HepG2 (cell line): ENCODE results near the gene LAMB2. TPM values are rescaled to one million over a fixed set of nuclear protein-coding genes. Genes with fewer than 3 reads are reported as not detected.

ENCODE experiments used
- CENPBD1 ChIP-seq: sonication (generic); formaldehyde crosslinking; IDR thresholded peaks from 2 replicates; pipeline ENCODE4 v1.8.0; 2022; ENCODE audit warnings: missing genetic modification reagents, low read depth, mild to moderate bottlenecking, borderline replicate concordance
- DBP ChIP-seq: sonication (generic); formaldehyde crosslinking; IDR thresholded peaks from 2 replicates; pipeline ENCODE4 v1.4.0; 2020; ENCODE audit warnings: missing genetic modification reagents; ENCODE audit errors: not compliant biosample characterization
- EED ChIP-seq: sonication (generic); formaldehyde crosslinking; IDR thresholded peaks from 2 replicates; pipeline ENCODE4 v1.5.0; 2020; ENCODE audit warnings: mild to moderate bottlenecking, missing genetic modification reagents
- ETV6 ChIP-seq: sonication (generic); formaldehyde crosslinking; conservative IDR thresholded peaks from 2 replicates; pipeline ENCODE4 v1.4.0; 2020; ENCODE audit warnings: missing genetic modification reagents
- GTF2F1 ChIP-seq: fragments of 150-350 bp; IDR thresholded peaks from 2 replicates; pipeline ENCODE4 v1.6.1; 2014; ENCODE audit warnings: low read length
- HOXA3 ChIP-seq: sonication (generic); formaldehyde crosslinking; IDR thresholded peaks from 2 replicates; pipeline ENCODE4 v1.5.0; 2020; ENCODE audit warnings: missing genetic modification reagents
- KDM5B ChIP-seq: sonication (generic); formaldehyde crosslinking; IDR thresholded peaks from 2 replicates; pipeline ENCODE4 v1.4.0; 2020; ENCODE audit warnings: missing genetic modification reagents, mild to moderate bottlenecking, borderline replicate concordance
- MYNN ChIP-seq: sonication (generic); formaldehyde crosslinking; IDR thresholded peaks from 2 replicates; pipeline ENCODE4 v1.4.0; 2020; ENCODE audit warnings: mild to moderate bottlenecking, low read depth, missing genetic modification reagents
- NCOA2 ChIP-seq: sonication (generic); formaldehyde crosslinking; IDR thresholded peaks from 2 replicates; pipeline ENCODE4 v1.8.0; 2022; ENCODE audit warnings: inconsistent platforms
- NCOA5 ChIP-seq: sonication (generic); formaldehyde crosslinking; IDR thresholded peaks from 2 replicates; pipeline ENCODE4 v1.4.0; 2020; ENCODE audit warnings: missing genetic modification reagents
- NFKB2 ChIP-seq: sonication (generic); formaldehyde crosslinking; IDR thresholded peaks from 2 replicates; pipeline ENCODE4 v1.4.0; 2020; ENCODE audit warnings: missing genetic modification reagents, borderline replicate concordance
- NR0B2 ChIP-seq: sonication (generic); formaldehyde crosslinking; IDR thresholded peaks from 2 replicates; pipeline ENCODE4 v1.4.0; 2020; ENCODE audit warnings: mild to moderate bottlenecking, missing genetic modification reagents
- PREB ChIP-seq: sonication (generic); formaldehyde crosslinking; IDR thresholded peaks from 2 replicates; pipeline ENCODE4 v1.4.0; 2020; ENCODE audit warnings: missing genetic modification reagents
- SP5 ChIP-seq: IDR thresholded peaks from 2 replicates; pipeline ENCODE4 v1.6.1; 2016; ENCODE audit warnings: low read depth, borderline replicate concordance
- STAG1 ChIP-seq: sonication (generic); formaldehyde crosslinking; IDR thresholded peaks from 2 replicates; pipeline ENCODE4 v1.4.0; 2020; ENCODE audit warnings: missing genetic modification reagents
- ZBTB34 ChIP-seq: sonication (generic); formaldehyde crosslinking; IDR thresholded peaks from 2 replicates; pipeline ENCODE4 v1.8.0; 2022; ENCODE audit warnings: mild to moderate bottlenecking, missing genetic modification reagents
- ZC3H13 ChIP-seq: sonication (generic); formaldehyde crosslinking; IDR thresholded peaks from 2 replicates; pipeline ENCODE4 v1.8.1; 2023; ENCODE audit warnings: mild to moderate bottlenecking, missing genetic modification reagents, moderate library complexity
- ZNF350 ChIP-seq: sonication (generic); formaldehyde crosslinking; IDR thresholded peaks from 2 replicates; pipeline ENCODE4 v1.4.0; 2020; ENCODE audit warnings: mild to moderate bottlenecking, low read depth, missing genetic modification reagents, borderline replicate concordance
- ZNF619 ChIP-seq: sonication (generic); formaldehyde crosslinking; IDR thresholded peaks from 2 replicates; pipeline ENCODE4 v1.4.0; 2020; ENCODE audit warnings: mild to moderate bottlenecking, missing genetic modification reagents
- ZNF761 ChIP-seq: sonication (generic); formaldehyde crosslinking; conservative IDR thresholded peaks from 2 replicates; pipeline ENCODE4 v1.4.0; 2020; ENCODE audit warnings: mild to moderate bottlenecking, missing genetic modification reagents
- ZNF850 ChIP-seq: sonication (generic); formaldehyde crosslinking; conservative IDR thresholded peaks from 2 replicates; pipeline ENCODE4 v1.9.0; 2021; ENCODE audit warnings: mild to moderate bottlenecking, missing genetic modification reagents
- polyA plus RNA-seq, 8 experiments: library from polyadenylated mRNA; depleted of rRNA in 3 of 8; stranded (reverse) in 7 of 8; unstranded in 1 of 8; fragments of >200 nt; fragmentation: Illumina TruSeq in 4 of 8; extraction: Trizol in 4 of 8; gene quantifications; 2 replicates each; pipeline versions ENCODE4 v1.2.1 to v1.2.3, GENCODE V29; 2011 to 2016; ENCODE audit warnings: low read depth in 4 of 8, missing spikeins in 1 of 8, mixed read lengths in 1 of 8; ENCODE audit not compliant: insufficient read depth in 1 of 8
- total RNA-seq, 5 experiments: library from RNA; depleted of rRNA; stranded (reverse); fragments of >200 nt; fragmentation: Illumina TruSeq; extraction: Trizol; gene quantifications; 2 replicates each; pipeline ENCODE4 v1.2.3, GENCODE V29; 2016; ENCODE audit warnings: low read depth in 1 of 5

The LAMB2 gene
- total and polyA plus RNA-seq, 2 of the 13 experiments (the other 11 are each of a cell fraction or from before 2014, with no cell fraction given) = 208 to 443 TPM

GRCh38 chr3:49120438-49121131 lies 12.3 kb downstream of the LAMB2 start, which contains the start of gene USP19 (continued):
- TF ChIP-seq DBP (CRISPR knock-in tag) = no peak
- no peak for TF ChIP-seq NCOA5 (CRISPR knock-in tag)
- TF ChIP-seq EED (CRISPR knock-in tag) = no peak; the same call in 1 of the 2 replicates
- TF ChIP-seq ZNF350 = no peak
- TF ChIP-seq ZNF761 (CRISPR knock-in tag) = no peak
- peak; percentile 72; the same call in 1 of the 2 replicates for TF ChIP-seq NR0B2
- no peak for TF ChIP-seq ZNF619 (CRISPR knock-in tag)
- no peak for TF ChIP-seq ZNF850 (CRISPR knock-in tag)
- no peak for TF ChIP-seq PREB (CRISPR knock-in tag)
- TF ChIP-seq STAG1 (CRISPR knock-in tag) = no peak
- TF ChIP-seq SP5 (CRISPR knock-in tag) = peak; percentile 75
- TF ChIP-seq MYNN (CRISPR knock-in tag) = no peak
- no peak for TF ChIP-seq GTF2F1
- TF ChIP-seq KDM5B (CRISPR knock-in tag) = peak; percentile 84; the same call in 1 of the 2 replicates
- peak; percentile 87 for TF ChIP-seq HOXA3 (CRISPR knock-in tag)
- peak; percentile 39; the same call in 1 of the 2 replicates for TF ChIP-seq NCOA2 (CRISPR knock-in tag)
- TF ChIP-seq NFKB2 (CRISPR knock-in tag) = peak; percentile 53; the same call in 1 of the 2 replicates
- no peak for TF ChIP-seq ZC3H13
- TF ChIP-seq ZBTB34 = 0 out of 2 replicates have a peak, but pooled peaks have one; percentile 38
- no peak; the same call in 1 of the 2 replicates for TF ChIP-seq CENPBD1 (CRISPR knock-in tag)
- TF ChIP-seq ETV6 (CRISPR knock-in tag) = peak; percentile 86
